Mammary epithelial cell (primary cell): Measurements from ENCODE around the gene CDKN2B-AS1.

Source experiments
- CTCF ChIP-seq, 2 donors: IDR thresholded peaks in 1 of 2; conservative IDR thresholded peaks in 1 of 2; 2 replicates each; pipeline ENCODE4 v1.5.1; 2011 to 2012; ENCODE audit warnings: inconsistent platforms in 2 of 2, low read length in 2 of 2, mild to moderate bottlenecking in 2 of 2, control low read depth in 1 of 2, low read depth in 1 of 2; ENCODE audit not compliant: insufficient read depth in 1 of 2; ENCODE audit errors: extremely low read depth in 1 of 2
- EZH2 ChIP-seq: IDR thresholded peaks from 2 replicates; pipeline ENCODE4 v1.6.1; 2012; ENCODE audit warnings: low read length, inconsistent platforms, borderline replicate concordance

- TF ChIP-seq CTCF (conservative IDR thresholded peaks at IDR 0.05 in 1 of 2, IDR thresholded peaks at IDR 0.05 in 1 of 2; ENCODE audit: extremely low read depth in 1 of 2, insufficient read depth in 1 of 2, low read depth in 1 of 2, low read length in 2 of 2) = no peak
- TF ChIP-seq EZH2 = no peak
These were observed 149.4 kb downstream of the CDKN2B-AS1 start for GRCh38 chr9:22143799-22144625.
